HG03066 (cell line): Measurements from ENCODE around the gene GID4.

Experiments used
- ATAC-seq: cut with Tn5 transposase; IDR thresholded peaks from one replicate; pipeline ENCODE4 v1.9.1; 2021; ENCODE audit warnings: low read depth; ENCODE audit not compliant: unreplicated experiment

Gene GID4

DNA sequence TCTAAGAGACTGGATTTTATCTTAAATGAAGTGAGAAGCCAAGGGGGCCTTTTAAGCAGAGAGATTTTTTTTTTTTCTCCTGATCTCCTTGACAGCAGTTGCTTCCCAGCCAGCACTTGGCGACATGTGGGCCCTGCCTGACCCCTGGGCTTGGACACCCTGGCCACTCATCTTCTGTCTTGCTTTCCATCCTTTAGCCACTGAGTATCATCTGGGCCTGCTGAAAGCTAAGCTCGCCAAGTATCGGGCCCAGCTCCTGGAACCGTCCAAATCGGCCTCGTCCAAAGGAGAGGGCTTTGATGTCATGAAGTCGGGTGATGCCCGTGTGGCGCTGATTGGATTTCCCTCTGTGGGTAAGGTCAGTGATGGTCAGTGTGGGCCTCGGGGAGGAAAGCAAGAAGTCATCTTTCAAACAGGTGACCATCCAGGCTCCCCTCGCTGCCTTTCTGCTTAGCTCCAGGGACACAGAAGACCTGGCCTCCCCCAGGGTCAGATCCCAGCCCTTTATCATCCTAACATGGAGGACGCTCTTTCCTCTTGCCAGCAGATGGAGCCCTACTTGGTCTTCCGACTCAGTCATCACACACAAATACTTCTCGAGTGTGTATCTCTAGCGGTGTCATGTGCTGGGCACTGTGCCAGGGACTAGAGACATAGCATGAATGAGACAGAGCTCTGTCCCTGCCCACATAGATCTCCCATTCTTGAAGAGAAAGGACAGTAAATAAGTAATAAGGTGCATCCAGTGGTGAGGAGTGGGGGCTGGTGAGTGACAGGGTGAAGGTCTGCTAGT lies 54.6 kb downstream of the GID4 start:
- no peak for ATAC-seq

- ATAC-seq = no peak
These were observed 55.2 kb downstream of the GID4 start for GRCh38 chr17:18094409-18094807.

DNA sequence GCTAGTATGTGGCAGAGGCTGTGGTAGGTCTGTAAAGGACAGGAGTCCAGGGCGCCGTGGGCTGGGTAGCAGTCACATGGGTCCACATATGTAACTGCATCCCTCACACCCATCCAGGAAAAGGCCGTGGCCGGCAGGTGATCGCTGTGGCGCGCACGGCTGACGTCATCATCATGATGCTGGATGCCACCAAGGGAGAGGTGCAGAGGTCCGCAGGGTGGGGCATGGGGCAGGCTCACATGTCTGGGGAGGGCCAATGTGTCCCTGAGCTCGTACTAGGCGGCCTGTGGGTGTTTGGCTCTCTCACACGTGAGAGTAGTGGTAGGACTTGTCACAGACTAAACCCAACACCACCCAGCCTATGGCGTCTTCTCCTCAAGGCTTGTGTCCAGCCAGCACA lies 60.3 kb downstream of the GID4 start:
- ATAC-seq = no peak

GRCh38 chr17:18100616-18101015 lies 61.4 kb downstream of the GID4 start:
- no peak for ATAC-seq

- ATAC-seq = no peak
These were observed 62.6 kb downstream of the GID4 start for GRCh38 chr17:18101828-18102227.

GRCh38 chr17:18102640-18103039 lies 63.4 kb downstream of the GID4 start:
- no peak for ATAC-seq

DNA sequence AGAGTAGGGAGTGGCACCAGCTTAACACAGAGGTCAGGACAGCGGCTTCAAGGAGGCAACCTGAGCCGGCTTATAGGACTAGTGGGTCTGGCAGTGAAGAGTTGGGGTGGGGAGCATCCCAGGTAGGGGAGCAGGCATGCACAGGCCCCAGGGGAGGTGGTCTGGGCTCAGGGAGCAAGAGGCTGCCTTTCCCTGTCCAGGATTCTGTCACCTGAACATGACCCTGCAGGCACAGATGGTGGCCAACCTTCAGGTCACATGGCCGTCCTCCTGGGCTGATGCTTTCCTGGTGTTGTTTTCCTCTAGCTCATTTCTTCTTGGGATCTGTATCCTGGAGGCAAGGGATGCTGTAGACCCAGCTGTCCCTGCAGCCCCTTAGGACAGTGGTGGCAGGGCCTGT lies 65.8 kb downstream of the GID4 start:
- no peak for ATAC-seq

DNA sequence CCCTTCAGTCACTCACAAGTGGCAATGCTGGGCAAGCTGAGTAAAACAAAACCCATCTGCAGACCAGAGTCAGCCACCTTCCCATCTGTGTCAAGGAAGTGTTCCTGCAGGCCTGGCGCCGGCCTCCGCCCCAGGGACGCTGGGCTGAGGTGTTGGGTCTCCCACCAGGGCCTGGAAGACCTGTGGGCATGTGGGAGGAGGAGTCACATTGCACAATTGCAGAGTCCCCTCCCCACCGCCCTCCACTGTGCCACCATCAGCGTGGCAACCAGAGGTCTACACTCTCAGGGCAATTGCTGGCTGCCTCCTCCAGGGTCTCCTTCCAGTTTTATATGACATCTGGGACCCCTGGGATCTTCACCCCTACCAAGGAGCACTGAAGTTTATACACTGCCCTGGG lies 66.4 kb downstream of the GID4 start:
- no peak for ATAC-seq

- no peak for ATAC-seq
These were observed 67.0 kb downstream of the GID4 start for GRCh38 chr17:18106211-18106610.

DNA sequence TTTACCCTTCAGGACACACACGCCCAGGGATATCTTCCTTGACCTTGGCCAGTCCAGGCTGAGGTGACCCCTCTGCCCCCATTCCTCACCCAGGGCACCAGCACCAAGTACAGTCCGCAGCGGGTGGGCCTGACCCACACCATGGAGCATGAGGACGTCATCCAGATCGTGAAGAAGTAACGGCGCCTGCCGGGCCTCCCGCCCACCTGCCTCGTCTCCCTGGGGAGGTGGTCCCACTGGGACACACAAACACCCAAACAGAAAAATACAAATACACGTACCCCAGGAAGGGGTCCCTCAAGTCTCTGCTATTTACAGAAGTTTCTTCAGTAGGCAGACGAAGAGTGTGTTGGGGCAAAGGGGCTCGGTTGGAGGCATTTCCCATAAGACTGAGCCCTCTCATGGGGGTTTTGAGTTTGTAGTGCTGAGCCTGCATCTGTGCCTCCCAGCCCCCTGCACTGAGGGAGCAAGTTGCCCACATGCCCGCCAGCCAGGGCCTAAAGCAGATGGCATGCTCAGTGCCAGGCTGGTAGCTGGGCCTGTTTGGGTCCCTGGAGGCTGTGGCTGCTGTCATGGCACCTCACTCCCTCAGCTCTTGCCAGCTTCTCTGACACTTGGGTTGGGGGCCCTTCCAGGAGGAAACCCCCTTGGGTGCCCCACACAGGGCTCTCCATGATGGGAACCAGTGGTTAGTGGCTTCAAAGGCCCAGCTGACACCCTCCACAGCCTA lies 68.0 kb downstream of the GID4 start:
- ATAC-seq = no peak

DNA sequence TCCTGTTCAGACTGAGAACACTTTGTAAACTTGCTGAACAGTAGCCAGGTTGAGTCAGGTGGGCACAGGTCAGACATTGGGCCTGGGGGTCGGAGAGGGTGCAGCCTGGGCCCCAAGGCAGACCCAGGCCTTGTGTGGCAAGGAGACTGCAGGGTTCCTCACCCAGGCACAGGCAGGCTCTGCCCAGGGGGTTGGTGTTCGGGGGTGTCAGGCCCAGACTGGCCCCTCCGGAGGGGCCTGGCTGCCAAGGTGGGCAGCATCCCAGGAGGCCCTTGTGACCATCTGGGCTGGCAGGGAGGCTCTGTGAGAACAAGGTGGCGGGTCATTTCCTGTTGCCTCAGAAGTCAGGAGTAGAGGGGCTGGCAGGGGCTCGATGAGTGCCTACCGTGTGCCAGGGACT lies 68.8 kb downstream of the GID4 start:
- ATAC-seq = no peak

DNA sequence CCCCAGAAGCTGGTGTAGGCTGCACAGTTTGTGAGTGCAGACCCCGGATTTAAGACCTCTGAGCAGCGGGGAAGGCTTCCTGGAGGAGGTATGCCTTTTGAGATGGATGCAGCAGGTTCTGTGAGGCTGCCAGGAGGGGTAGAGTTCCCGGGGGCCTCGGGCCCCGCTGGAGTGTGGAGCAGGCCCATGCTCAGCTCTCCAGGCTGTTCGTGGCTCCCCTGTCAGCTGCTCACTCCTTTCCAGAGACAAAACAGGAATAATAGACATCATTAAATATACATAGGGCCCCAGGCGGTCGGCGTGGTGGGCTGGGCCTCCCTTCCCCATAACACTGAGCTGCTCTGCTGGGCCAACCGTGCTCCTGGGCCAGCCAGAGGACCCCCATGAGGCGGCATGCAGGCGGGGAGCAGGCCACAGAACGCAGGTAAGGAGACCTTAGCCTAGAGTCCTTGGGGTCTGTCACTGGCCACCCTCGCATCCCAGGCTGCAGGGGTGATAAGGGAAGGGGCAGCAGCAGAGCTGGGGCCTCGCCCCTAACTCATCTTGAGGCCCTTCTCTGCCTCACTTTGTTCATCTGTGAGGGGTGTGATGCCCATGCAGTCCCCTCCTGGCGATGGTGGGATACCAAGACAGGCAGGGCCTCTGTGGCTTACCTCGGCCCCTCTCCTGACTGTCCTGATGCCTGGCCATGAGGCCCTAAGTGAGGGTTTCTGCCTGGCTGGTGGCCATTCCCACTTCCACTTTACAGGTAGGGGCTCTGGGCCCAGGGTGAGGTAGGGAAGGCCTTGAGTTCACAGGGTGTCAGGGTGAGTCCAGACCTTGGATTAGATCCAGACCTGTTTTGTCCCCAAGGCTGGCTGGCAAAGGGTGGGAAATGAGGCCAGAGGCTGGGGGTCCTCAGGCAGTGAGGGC lies 69.4 kb downstream of the GID4 start, which contains the start of gene MYO15A:
Gene MYO15A, plus strand, starts transcription at position 356 of the 912 bp plus-strand sequence. CDS start 10,045 bp downstream, outside the sequence.
- no peak for ATAC-seq

DNA sequence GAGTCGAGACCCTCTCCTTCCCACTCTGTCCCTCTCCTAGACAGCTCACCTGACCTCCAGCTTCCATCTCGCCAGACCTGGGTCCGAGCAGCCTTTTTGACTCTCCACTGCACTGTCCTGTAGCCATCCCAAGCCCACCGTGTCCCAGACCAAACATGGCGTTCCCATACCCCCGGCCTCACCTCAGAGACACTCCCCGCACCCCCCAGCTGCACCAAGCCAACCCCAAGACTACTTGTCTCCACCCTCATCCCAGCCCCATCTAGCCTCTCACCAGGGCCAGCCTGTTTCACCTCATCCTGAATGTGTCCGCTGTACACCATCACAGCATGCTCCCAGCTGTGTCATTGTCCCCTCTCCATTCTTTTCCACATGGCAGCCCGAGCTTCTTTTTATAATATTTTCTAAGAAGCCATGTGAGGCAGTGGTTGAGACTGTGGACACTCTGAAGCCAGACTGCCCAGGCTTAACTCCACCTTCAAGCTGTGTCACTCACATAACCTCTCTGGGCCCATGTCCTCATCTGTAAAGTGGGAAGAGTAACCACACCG lies 70.8 kb downstream of the GID4 start:
- ATAC-seq = no peak

GRCh38 chr17:18110636-18111145 lies 71.5 kb downstream of the GID4 start:
- no peak for ATAC-seq

- no peak for ATAC-seq
These were observed 72.2 kb downstream of the GID4 start for GRCh38 chr17:18111330-18111971.

GRCh38 chr17:18115517-18115916 lies 76.3 kb downstream of the GID4 start:
- ATAC-seq = no peak

DNA sequence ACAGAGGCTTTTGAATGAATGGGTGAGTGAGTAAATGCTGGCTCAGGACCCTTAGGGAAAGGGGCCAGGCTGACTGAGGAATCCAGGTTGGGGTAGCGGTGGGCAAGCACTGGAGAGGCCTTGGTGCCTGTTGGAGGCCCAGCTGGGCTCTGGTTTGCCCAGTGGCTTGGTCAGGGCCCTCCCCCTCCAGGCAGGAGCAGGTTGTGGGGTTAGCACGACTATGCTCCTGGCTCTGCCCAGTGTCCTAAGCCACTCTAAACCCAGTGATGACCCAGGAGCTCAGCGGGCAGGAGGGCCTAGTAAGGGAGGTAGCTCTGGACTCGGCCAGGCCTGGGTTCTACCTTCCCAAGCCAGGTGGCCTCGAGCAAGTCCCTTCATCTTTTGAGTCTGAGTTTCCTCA lies 76.9 kb downstream of the GID4 start:
- ATAC-seq = no peak

- ATAC-seq = no peak
These were observed 78.3 kb downstream of the GID4 start for GRCh38 chr17:18117533-18117932.
